Ascending aorta (tissue), 2 donors: ENCODE data around the gene TTC36. TPM values are rescaled to one million over a fixed set of nuclear protein-coding genes. Genes with fewer than 3 reads are reported as not detected.
"Not testable (repeated sequence)": the region's sequence is repeated elsewhere in the genome, so short reads cannot be mapped to it uniquely, and the experiment has no call there.

Experiments
- DNase-seq, 2 donors: peaks; one replicate each; pipeline ENCODE4 v3.0.0-alpha.2; 2019; ENCODE audit warnings: low spot score in 2 of 2
- H3K27ac ChIP-seq, 2 donors: fragments of 200-600 bp; sonication (generic); one replicate each; pipeline ENCODE4 v1.5.1; 2016 to 2017; ENCODE audit warnings: mild to moderate bottlenecking in 1 of 2
- H3K27me3 ChIP-seq: fragments of 200-600 bp; sonication (generic); one replicate; pipeline ENCODE4 v1.5.1; 2017
- H3K36me3 ChIP-seq, 2 donors: fragments of 200-600 bp; sonication (generic); one replicate each; pipeline ENCODE4 v1.5.1; 2016
- H3K4me1 ChIP-seq, 2 donors: fragments of 200-600 bp; sonication (generic); one replicate each; pipeline ENCODE4 v1.5.1; 2016 to 2017; ENCODE audit warnings: mild to moderate bottlenecking in 1 of 2
- H3K4me3 ChIP-seq, 2 donors: fragments of 200-600 bp; sonication (generic); one replicate each; pipeline ENCODE4 v1.5.1; 2016 to 2017; ENCODE audit warnings: mild to moderate bottlenecking in 1 of 2
- H3K9me3 ChIP-seq, 2 donors: fragments of 200-600 bp; sonication (generic); one replicate each; pipeline ENCODE4 v1.5.1; 2016
- intact Hi-C: fragments of 100-400 bp; cut with DNase I; formaldehyde crosslinking; loops from one replicate; pipeline ENCODE4 v1.15.1; 2023
- total RNA-seq: library from RNA; depleted of rRNA; stranded (reverse); fragments of >200 nt; gene quantifications from one replicate; pipeline ENCODE4 v1.1.0, GENCODE V29; 2016
- TF ChIP-seq, protein P1 (sequence below), 3 experiments: fragments of 200-600 bp in 2 of 3; fragments of 450-650 bp in 1 of 3; sonication (generic) in 2 of 3; IDR thresholded peaks; one replicate each; pipeline ENCODE4 v1.5.1; 2016 to 2019; ENCODE audit warnings: antibody characterized with exemption in 3 of 3, mild to moderate bottlenecking in 1 of 3, moderate library complexity in 1 of 3

Gene TTC36
- total RNA-seq, 1 donor from 2014 or later: 30.4 TPM

DNA sequence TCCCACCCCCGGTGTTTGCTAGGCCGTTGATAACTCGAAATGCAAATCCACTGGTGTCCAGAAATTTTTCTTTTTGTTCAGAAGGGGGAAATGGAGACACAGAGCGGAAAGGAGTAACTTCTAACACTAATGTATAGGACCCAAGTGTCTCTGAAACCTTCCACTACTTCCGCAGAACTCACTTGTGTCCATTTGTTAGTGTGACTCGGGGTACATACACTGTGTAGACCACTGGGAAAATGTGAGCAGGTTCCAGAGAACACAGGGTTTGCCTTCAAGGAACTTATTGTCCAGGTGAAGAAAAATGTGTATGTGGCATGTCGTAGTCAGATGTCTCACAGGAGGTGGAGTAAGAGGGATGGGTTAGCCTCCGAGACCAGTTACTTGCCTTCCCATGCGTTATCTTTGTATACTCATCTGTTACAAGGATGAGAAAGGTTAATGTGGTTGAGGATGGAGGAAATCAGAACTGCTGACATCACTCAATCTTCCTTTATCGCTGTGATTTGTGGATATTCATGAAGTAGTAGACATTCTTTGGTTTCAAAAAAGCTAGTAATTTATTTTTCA, 45.8 kb downstream of the TTC36 start:
- Histone ChIP-seq H3K36me3 (no peaks in the 10 kb centered on the region), H3K4me1 (peaks cover 6 to 34% of the 10 kb centered on the region in 2 donors), H3K4me3 (peak overlapping the region; percentile 84 to 98), H3K9me3 (no peaks in the 10 kb centered on the region), H3K27ac (peak overlapping the region; percentile 100), H3K27me3 (no peaks in the 10 kb centered on the region)
- TF ChIP-seq, protein P1, sequence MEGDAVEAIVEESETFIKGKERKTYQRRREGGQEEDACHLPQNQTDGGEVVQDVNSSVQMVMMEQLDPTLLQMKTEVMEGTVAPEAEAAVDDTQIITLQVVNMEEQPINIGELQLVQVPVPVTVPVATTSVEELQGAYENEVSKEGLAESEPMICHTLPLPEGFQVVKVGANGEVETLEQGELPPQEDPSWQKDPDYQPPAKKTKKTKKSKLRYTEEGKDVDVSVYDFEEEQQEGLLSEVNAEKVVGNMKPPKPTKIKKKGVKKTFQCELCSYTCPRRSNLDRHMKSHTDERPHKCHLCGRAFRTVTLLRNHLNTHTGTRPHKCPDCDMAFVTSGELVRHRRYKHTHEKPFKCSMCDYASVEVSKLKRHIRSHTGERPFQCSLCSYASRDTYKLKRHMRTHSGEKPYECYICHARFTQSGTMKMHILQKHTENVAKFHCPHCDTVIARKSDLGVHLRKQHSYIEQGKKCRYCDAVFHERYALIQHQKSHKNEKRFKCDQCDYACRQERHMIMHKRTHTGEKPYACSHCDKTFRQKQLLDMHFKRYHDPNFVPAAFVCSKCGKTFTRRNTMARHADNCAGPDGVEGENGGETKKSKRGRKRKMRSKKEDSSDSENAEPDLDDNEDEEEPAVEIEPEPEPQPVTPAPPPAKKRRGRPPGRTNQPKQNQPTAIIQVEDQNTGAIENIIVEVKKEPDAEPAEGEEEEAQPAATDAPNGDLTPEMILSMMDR (IDR thresholded peaks at IDR 0.05): no peak
- intact Hi-C loops: loop anchor here (2.0 to 10.0 kb wide), 2 partner anchors 22 to 512 kb away; partner anchors contain the start of gene HMBS
- no peak for DNase-seq

DNA sequence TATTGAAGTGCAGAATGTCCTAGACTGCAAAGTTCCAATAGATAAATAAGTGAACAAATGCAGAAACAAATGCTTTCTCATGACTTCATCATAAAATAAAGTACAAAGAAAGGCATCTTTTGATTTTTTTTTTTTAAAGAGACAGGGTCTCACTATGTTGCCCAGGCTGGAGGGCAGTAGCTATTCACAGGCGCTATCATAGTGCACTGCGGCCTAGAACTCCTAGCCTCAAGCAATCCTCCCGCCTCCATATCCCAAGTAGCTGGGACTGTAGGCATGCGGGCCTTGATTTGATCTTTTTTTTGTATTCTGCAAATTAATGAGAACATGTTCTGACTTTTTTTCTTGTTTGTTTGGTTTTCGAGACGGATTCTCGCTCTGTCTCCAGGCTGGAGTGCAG, 47.4 kb downstream of the TTC36 start:
- peaks cover 6 to 37% of the 10 kb centered on the region in 2 donors for H3K4me1 ChIP-seq
- no peaks in the 10 kb centered on the region for H3K36me3 ChIP-seq
- no peak for DNase-seq
- intact Hi-C loops: loop anchor here (10.0 kb wide), 1 partner anchor 510 kb away; the partner anchor contains the start of gene HMBS
- no peaks in the 10 kb centered on the region for H3K27me3 ChIP-seq
- H3K4me3 ChIP-seq: peak overlapping the region; percentile 84 to 98
- no peaks in the 10 kb centered on the region for H3K9me3 ChIP-seq
- no peak overlapping the region for H3K27ac ChIP-seq
- TF ChIP-seq, protein P1 (IDR thresholded peaks at IDR 0.05): no peak

DNA sequence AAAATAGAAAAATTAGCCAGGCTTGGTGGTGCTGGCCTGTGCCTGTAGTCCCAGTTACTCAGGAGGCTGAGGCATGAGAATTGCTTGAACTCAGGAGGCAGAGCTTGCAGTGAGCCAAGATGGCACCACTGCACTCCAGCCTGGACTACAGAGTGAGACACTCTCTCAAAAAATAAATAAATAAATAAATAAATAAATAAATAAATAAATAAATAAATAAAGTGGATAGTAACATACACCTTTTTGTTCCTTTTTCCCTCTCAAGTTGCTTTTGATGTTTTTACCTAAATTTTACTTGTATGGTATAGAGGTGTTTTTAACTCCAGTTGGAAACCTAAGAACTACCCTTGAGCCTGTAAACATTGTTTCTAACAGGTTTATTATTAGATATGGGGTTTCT, 50.7 kb downstream of the TTC36 start:
- H3K4me3 ChIP-seq, H3K27me3 ChIP-seq, H3K9me3 ChIP-seq, DNase-seq: not testable (repeated sequence)
- Histone ChIP-seq H3K36me3 (peaks cover 4 to 20% of the 10 kb centered on the region in 2 donors), H3K4me1 (peaks cover 6 to 41% of the 10 kb centered on the region in 2 donors), H3K27ac (peak overlapping the region; percentile 34 to 66)
- intact Hi-C loops: loop anchor here (10.0 kb wide), 1 partner anchor 507 kb away; the partner anchor contains the start of gene HMBS

Other genes with a start within 250 kb of the TTC36 start
- gene CD3E, start 222.7 kb upstream of the TTC36 start, total RNA-seq: not detected
- gene CD3D, start 184.8 kb upstream of the TTC36 start, total RNA-seq: not detected
- gene CD3G, start 183.1 kb upstream of the TTC36 start, total RNA-seq: not detected
- gene UBE4A, start 167.9 kb upstream of the TTC36 start, total RNA-seq: 24.6 TPM
- 23.7 TPM for gene ATP5MG, start 125.9 kb upstream of the TTC36 start, total RNA-seq
- gene KMT2A, start 91.0 kb upstream of the TTC36 start, total RNA-seq: 61.3 TPM
- gene TMEM25, start 3.7 kb downstream of the TTC36 start, total RNA-seq: 133 TPM
- gene IFT46, start 38.5 kb downstream of the TTC36 start, total RNA-seq: 34.9 TPM
- gene ARCN1, start 44.9 kb downstream of the TTC36 start, total RNA-seq: 93.8 TPM
- gene PHLDB1, start 80.1 kb downstream of the TTC36 start, total RNA-seq: 200 TPM
- gene TREH, start 152.2 kb downstream of the TTC36 start, total RNA-seq: not detected